Kidney (tissue), 14 donors: Measurements from ENCODE around the gene SPA17. TPM values are rescaled to one million over a fixed set of nuclear protein-coding genes. Genes with fewer than 3 reads are reported as not detected.

Experiments used
- DNase-seq, 5 donors: peaks; one replicate each; pipeline ENCODE4 v3.0.0-alpha.2; 2013 to 2020
- FAIRE-seq: peaks from 2 replicates; lab custom pipeline; 2012; peaks lifted over from hg19 to GRCh38; lab: Jason Lieb, UNC
- H3K27ac ChIP-seq, 2 donors: one replicate each; pipeline ENCODE4 v1.7.0; 2013; ENCODE audit warnings: low read depth in 2 of 2, low read length in 2 of 2, inconsistent platforms in 1 of 2
- H3K27me3 ChIP-seq: one replicate; pipeline ENCODE4 v1.7.1; 2013; ENCODE audit warnings: low read length, inconsistent platforms; ENCODE audit not compliant: control insufficient read depth, insufficient read depth
- H3K36me3 ChIP-seq, 3 donors: one replicate each; pipeline versions ENCODE4 v1.7.0 to v1.7.1; 2013; ENCODE audit warnings: low read length in 3 of 3, control low read depth in 1 of 3, inconsistent platforms in 1 of 3; ENCODE audit not compliant: insufficient read depth in 3 of 3, control insufficient read depth in 2 of 3
- H3K4me1 ChIP-seq, 3 donors: one replicate each; pipeline versions ENCODE4 v1.7.0 to v1.7.1; 2013; ENCODE audit warnings: low read length in 3 of 3, inconsistent platforms in 1 of 3, low read depth in 1 of 3; ENCODE audit not compliant: control insufficient read depth in 2 of 3, insufficient read depth in 2 of 3
- H3K4me3 ChIP-seq, 3 donors: one replicate each; pipeline versions ENCODE4 v1.7.0 to v1.8.1; 2013; ENCODE audit warnings: low read length in 3 of 3, control low read depth in 1 of 3, inconsistent platforms in 1 of 3
- H3K9ac ChIP-seq, 3 donors: one replicate each; pipeline versions ENCODE4 v1.7.0 to v1.7.1; 2013; ENCODE audit warnings: low read length in 3 of 3, control low read depth in 1 of 3, inconsistent platforms in 1 of 3
- H3K9me3 ChIP-seq, 3 donors: one replicate each; pipeline versions ENCODE4 v1.7.0 to v1.7.1; 2013; ENCODE audit warnings: low read length in 3 of 3, control low read depth in 1 of 3, inconsistent platforms in 1 of 3; ENCODE audit not compliant: control insufficient read depth in 2 of 3, insufficient read depth in 1 of 3
- CTCF ChIP-seq: IDR thresholded peaks from 3 replicates; pipeline ENCODE4 v1.5.1; 2012; ENCODE audit warnings: mild to moderate bottlenecking, moderate library complexity, borderline replicate concordance; ENCODE audit not compliant: insufficient read depth; ENCODE audit errors: extremely low read depth
- intact Hi-C: fragments of 100-400 bp; cut with DNase I; formaldehyde crosslinking; loops from one replicate; pipeline ENCODE4 v1.11.1; 2022
- polyA plus RNA-seq: library from polyadenylated mRNA; stranded (reverse); fragments of 350-450 nt; fragmentation: Illumina TruSeq; extraction: RNeasy Lipid Tissue Mini Kit (QIAGEN cat#74804); gene quantifications from one replicate; pipeline ENCODE4 v1.2.3, GENCODE V29; 2014; ENCODE audit warnings: low read depth, low replicate concordance; ENCODE audit not compliant: insufficient read depth
- total RNA-seq: library from RNA; stranded (reverse); fragmentation: NEBNext Ultra II Directional; extraction: Animal tissue kit (Norgen Biotek cat#: 25700); gene quantifications from one replicate; pipeline ENCODE4 v1.2.1, GENCODE V29; 2021
- donor health status: control.
- donor health status: control.
- donor health status: control.
- donor health status: control.
- donor health status: control.
- donor health status: DM: yes; HTN: yes; CAD: no.
- donor health status: Normal renal cell carcinoma (clear cell type).

SPA17 gene
- total and polyA plus RNA-seq, 2 donors from 2014 or later: 10.7 to 23.7 TPM

- peak; percentile 96 to 98 (median 97) for DNase-seq
- Histone ChIP-seq H3K9me3 (no peaks in the 10 kb centered on the region), H3K9ac (peak within 1 kb of the TSS in 1 of 3 donors; percentile 8), H3K27ac (no peak within 1 kb of the TSS), H3K36me3 (no peaks in the 10 kb centered on the region), H3K27me3 (peaks cover 27% of the 10 kb centered on the region), H3K4me3 (peak within 1 kb of the TSS; percentile 45 to 63 (median 56)), H3K4me1 (peaks cover 0 to 10% (median 5%) of the 10 kb centered on the region in 3 donors)
- peak; percentile 21 for FAIRE-seq
- intact Hi-C loops: no loop called here
- TF ChIP-seq CTCF: no peak
These were observed 66.0 kb downstream of the SPA17 start, which contains the start of gene NRGN for GRCh38 chr11:124739479-124740276. Gene NRGN, plus strand, starts transcription at chr11:124739942. Its CDS starts 143 bp downstream, at chr11:124740085.

- peak; percentile 35 for TF ChIP-seq CTCF
- peak in 4 of 5 donors; percentile 29 to 82 (median 52) for DNase-seq
- no peak for FAIRE-seq
- peaks cover 0 to 10% (median 5%) of the 10 kb centered on the region in 3 donors for H3K4me1 ChIP-seq
- no peak overlapping the region for H3K9ac ChIP-seq
- no peak overlapping the region for H3K27ac ChIP-seq
- intact Hi-C loops: no loop called here
- peak overlapping the region; percentile 34 to 63 (median 56) for H3K4me3 ChIP-seq
- no peaks in the 10 kb centered on the region for H3K9me3 ChIP-seq
- H3K36me3 ChIP-seq: no peaks in the 10 kb centered on the region
- H3K27me3 ChIP-seq: peaks cover 32% of the 10 kb centered on the region
These were observed 66.7 kb downstream of the SPA17 start for GRCh38 chr11:124740277-124740882.

GRCh38 chr11:124742555-124742954, 68.9 kb downstream of the SPA17 start:
- intact Hi-C loops: no loop called here
- Histone ChIP-seq H3K9me3 (no peaks in the 10 kb centered on the region), H3K27ac (no peak overlapping the region), H3K9ac (no peak overlapping the region), H3K4me3 (no peak overlapping the region), H3K27me3 (peaks cover 39% of the 10 kb centered on the region), H3K4me1 (peaks cover 0 to 17% (median 10%) of the 10 kb centered on the region in 3 donors), H3K36me3 (no peaks in the 10 kb centered on the region)
- FAIRE-seq (no peak), DNase-seq (peak in 1 of 5 donors; percentile 1)
- no peak for TF ChIP-seq CTCF
